ENCODE data around the gene SYNJ2BP. TPM values are rescaled to one million over a fixed set of nuclear protein-coding genes. Genes with fewer than 3 reads are reported as not detected.

The SYNJ2BP gene
- total and polyA plus RNA-seq, 9 of the 15 experiments (the other 6 are each of a cell fraction or from before 2014, with no cell fraction given) = 1.8 to 4.6 (median 3.3) TPM

GRCh38 chr14:70442750-70443149 lies 25.9 kb upstream of the SYNJ2BP start:
- H3K79me2 ChIP-seq (ENCODE audit: control insufficient read depth, insufficient read depth, low read length) = no peaks in the 10 kb centered on the region
- H3K9ac ChIP-seq (ENCODE audit: insufficient read depth in 1 of 2, low read depth in 2 of 2, low read length in 2 of 2) = no peak overlapping the region
- no peaks in the 10 kb centered on the region for H3K9me3 ChIP-seq (replicated peaks; ENCODE audit: control insufficient read depth, insufficient read depth, low read depth, low read length)
- in situ Hi-C loops (cut with MboI) (no loop called here), intact Hi-C loops (cut with micrococcal nuclease) (no loop called here)
- H3K4me1 ChIP-seq (replicated peaks in 1 of 2; ENCODE audit: control insufficient read depth in 2 of 2, insufficient read depth in 2 of 2, low read length in 2 of 2) = no peaks in the 10 kb centered on the region
- no peak overlapping the region for H2AFZ ChIP-seq (ENCODE audit: low read depth, low read length)
- no peak overlapping the region for H3K4me3 ChIP-seq
- FAIRE-seq (peak; percentile 26), ATAC-seq (no peak), DNase-seq (ENCODE audit: extremely low read depth in 1 of 4, low spot score in 3 of 4) (no peak)
- 0% methylated on average over 4 of the region's 4 CpGs for WGBS (ENCODE audit: insufficient coverage, low coverage, missing lambda C conversion rate)
- CTCF ChIA-PET (ENCODE audit: low intra/inter-chr PET ratio) = no interaction called here
- TF ChIP-seq POLR2B (IDR thresholded peaks at IDR 0.05; ENCODE audit: low read depth, partially characterized antibody) (no peak), GATAD2A (IDR thresholded peaks at IDR 0.05) (no peak), ZNF280B (CRISPR knock-in tag; IDR thresholded peaks at IDR 0.05) (peak; percentile 66; the same call in 1 of the 2 replicates), ZBTB49 (CRISPR knock-in tag; IDR thresholded peaks at IDR 0.05; ENCODE audit: borderline replicate concordance) (no peak), HNRNPLL (IDR thresholded peaks at IDR 0.05; ENCODE audit: low read depth, low read length, poor library complexity, severe bottlenecking) (no peak), MTF1 (CRISPR knock-in tag; IDR thresholded peaks at IDR 0.05; ENCODE audit: borderline replicate concordance) (no peak)
- no peak overlapping the region for H3K4me2 ChIP-seq (ENCODE audit: insufficient read depth, low read length)
- H3K36me3 ChIP-seq (ENCODE audit: control insufficient read depth, insufficient read depth, low read length) = no peaks in the 10 kb centered on the region
- POLR2A ChIA-PET = no interaction called here
- H4K20me1 ChIP-seq (replicated peaks; ENCODE audit: control insufficient read depth, insufficient read depth, low read length) = no peaks in the 10 kb centered on the region
- H3K27ac ChIP-seq (ENCODE audit: extremely low read depth, low read depth, low read length) = no peak overlapping the region
- no peaks in the 10 kb centered on the region for H3K27me3 ChIP-seq (ENCODE audit: control insufficient read depth in 2 of 2, insufficient read depth in 2 of 2, low read length in 2 of 2)
- BruUV-seq (replicated peaks) = no TSS peak
- no peaks in the 10 kb centered on the region for H3K9me1 ChIP-seq (ENCODE audit: control insufficient read depth, insufficient read depth, low read length)
